GM12874 (cell line): Measurements from ENCODE around the gene SLC37A1.

ENCODE experiments used
- CTCF ChIP-seq: IDR thresholded peaks from 2 replicates; pipeline ENCODE4 v1.5.1; 2011; ENCODE audit warnings: low read depth, mild to moderate bottlenecking, control low read depth, low read length, moderate library complexity; ENCODE audit not compliant: insufficient read depth

Gene SLC37A1

GRCh38 chr21:42596657-42597056 is 83.0 kb downstream of the SLC37A1 start:
- TF ChIP-seq CTCF: no peak

- no peak for TF ChIP-seq CTCF
Observed at GRCh38 chr21:42597487-42598158, 84.0 kb downstream of the SLC37A1 start.

- no peak for TF ChIP-seq CTCF
Observed at GRCh38 chr21:42598159-42598735, 84.6 kb downstream of the SLC37A1 start.

- no peak for TF ChIP-seq CTCF
Observed at GRCh38 chr21:42599486-42599885, 85.8 kb downstream of the SLC37A1 start.

- TF ChIP-seq CTCF: no peak
Observed at GRCh38 chr21:42599962-42600361, 86.3 kb downstream of the SLC37A1 start.

GRCh38 chr21:42601656-42602055 is 88.0 kb downstream of the SLC37A1 start:
- no peak for TF ChIP-seq CTCF

- TF ChIP-seq CTCF: no peak
Observed at GRCh38 chr21:42607102-42607501, 93.5 kb downstream of the SLC37A1 start.
